PC-9 (cell line): Measurements from ENCODE around the gene GNA15.

Experiments used
- EZH2 ChIP-seq: fragments of 200-600 bp; sonication (generic); IDR thresholded peaks from 2 replicates; pipeline ENCODE4 v1.8.0; 2017; ENCODE audit warnings: antibody characterized with exemption, low read depth
- TF ChIP-seq, protein P1 (sequence below): fragments of 200-600 bp; sonication (generic); conservative IDR thresholded peaks from 2 replicates; pipeline ENCODE4 v1.6.1; 2017; ENCODE audit warnings: mixed run types, antibody characterized with exemption, mild to moderate bottlenecking, moderate library complexity

DNA sequence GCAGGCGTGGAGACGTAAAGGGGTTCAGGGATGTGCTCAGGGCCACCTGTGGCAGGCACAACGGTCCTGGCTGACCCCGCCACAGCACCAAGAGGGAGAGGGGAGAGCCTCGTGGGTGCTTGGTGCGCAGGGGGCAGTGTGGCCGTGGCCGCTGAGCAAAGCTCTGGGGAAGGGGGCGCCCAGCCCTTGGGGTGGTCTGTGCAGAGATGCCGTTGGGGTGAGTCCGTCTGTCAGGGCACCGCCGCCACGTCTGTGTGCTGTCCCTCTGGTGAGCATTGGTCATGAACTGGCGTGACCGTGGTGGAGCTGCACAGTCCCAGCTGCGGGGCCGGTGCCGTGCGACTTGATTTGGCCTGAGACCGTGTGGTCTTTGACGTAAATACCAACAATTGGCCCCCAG, 26.3 kb upstream of the GNA15 start:
- no peak for TF ChIP-seq EZH2
- TF ChIP-seq, protein P1, sequence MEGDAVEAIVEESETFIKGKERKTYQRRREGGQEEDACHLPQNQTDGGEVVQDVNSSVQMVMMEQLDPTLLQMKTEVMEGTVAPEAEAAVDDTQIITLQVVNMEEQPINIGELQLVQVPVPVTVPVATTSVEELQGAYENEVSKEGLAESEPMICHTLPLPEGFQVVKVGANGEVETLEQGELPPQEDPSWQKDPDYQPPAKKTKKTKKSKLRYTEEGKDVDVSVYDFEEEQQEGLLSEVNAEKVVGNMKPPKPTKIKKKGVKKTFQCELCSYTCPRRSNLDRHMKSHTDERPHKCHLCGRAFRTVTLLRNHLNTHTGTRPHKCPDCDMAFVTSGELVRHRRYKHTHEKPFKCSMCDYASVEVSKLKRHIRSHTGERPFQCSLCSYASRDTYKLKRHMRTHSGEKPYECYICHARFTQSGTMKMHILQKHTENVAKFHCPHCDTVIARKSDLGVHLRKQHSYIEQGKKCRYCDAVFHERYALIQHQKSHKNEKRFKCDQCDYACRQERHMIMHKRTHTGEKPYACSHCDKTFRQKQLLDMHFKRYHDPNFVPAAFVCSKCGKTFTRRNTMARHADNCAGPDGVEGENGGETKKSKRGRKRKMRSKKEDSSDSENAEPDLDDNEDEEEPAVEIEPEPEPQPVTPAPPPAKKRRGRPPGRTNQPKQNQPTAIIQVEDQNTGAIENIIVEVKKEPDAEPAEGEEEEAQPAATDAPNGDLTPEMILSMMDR, result no peak
